GM18517 (cell line): ENCODE measurements around the gene AP1S2.
A peak's percentile ranks its signal among the peaks of the same experiment; 100 is the strongest.

ENCODE experiments used
- ATAC-seq: cut with Tn5 transposase; IDR thresholded peaks from one replicate; pipeline ENCODE4 v1.9.1; 2021; ENCODE audit warnings: mild to moderate bottlenecking, moderate library complexity; ENCODE audit not compliant: unreplicated experiment

AP1S2 gene

DNA sequence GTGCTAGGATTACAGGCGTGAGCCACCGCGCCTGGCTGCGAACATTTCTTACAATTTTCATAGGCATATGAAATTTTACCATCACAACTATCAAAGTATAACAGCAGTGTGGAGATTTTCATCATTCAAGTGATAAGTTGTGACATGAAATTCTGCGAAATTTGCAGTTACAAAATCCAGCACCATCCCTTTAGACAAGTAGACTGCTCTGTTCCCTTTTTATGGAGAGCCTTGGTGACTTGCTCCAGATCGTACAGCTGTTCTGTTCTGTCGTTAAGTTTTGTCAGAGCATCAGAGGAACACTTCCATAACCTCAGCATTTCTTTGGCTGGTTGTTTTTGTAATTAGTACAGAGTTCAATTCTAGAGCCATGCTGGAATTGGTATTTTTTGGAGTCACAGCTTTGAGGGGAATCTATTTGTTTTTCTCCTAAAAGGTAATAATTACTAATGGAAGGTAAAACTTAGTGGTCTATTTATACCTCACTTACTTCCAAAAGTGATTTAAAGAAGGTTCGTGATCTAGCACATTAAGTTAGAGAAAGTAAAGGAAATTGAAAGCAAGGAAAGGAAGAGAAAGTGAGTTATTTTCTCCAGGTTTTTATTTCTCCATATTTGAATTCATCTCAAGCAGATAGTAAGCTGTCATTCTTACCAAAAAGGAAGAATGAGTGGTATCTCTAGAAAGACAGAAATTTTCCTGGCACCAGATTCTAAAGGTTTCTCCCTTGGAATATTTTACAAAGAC, 42.2 kb downstream of the AP1S2 start:
- no peak for ATAC-seq

GRCh38 chrX:15808254-15808653, 46.4 kb downstream of the AP1S2 start:
- no peak for ATAC-seq

GRCh38 chrX:15804563-15804962, 50.0 kb downstream of the AP1S2 start:
- no peak for ATAC-seq

DNA sequence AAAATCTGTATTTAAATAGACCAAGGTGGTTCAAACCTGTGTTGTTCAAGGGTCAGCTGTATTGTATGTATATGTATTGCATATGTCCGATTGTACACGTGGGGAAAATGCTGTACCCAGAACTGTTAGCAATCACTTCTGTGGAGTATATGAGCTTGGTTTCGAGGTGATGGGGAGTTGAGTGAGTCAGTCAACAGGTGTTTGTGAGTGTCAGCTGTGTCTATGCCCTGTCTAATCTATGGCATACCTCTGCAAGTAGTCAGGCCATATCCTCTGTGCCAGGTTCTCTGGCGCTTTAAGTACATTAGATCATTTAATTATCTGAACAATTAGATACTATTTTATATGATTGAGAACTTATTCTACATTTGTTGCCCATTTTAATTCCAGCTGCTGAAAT, 56.9 kb downstream of the AP1S2 start:
- no peak for ATAC-seq

DNA sequence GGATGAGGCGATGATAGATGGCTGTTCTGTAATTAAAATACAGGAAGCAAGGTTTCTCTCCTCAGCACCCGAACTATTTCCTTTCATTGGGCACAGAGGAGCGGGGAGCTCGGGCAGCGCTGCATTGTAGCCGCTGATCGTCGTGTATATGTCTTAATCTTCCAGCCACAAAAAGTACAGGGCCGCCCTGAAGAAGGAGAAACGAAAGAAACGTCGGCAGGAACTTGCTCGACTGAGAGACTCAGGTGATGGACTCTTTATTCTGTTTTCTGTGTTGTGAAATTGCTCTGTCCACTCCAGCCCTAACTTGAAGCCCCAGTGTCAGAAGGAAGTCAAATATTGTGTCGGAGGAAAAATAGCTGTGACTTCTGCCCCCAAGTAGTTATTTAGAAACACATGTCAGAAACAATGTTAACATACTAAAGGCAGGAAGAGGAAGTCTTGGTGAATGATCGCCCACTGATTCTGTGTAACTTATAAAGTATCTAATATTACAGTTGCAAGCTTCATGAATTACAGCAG, 63.8 kb downstream of the AP1S2 start:
- peak; percentile 13 for ATAC-seq

DNA sequence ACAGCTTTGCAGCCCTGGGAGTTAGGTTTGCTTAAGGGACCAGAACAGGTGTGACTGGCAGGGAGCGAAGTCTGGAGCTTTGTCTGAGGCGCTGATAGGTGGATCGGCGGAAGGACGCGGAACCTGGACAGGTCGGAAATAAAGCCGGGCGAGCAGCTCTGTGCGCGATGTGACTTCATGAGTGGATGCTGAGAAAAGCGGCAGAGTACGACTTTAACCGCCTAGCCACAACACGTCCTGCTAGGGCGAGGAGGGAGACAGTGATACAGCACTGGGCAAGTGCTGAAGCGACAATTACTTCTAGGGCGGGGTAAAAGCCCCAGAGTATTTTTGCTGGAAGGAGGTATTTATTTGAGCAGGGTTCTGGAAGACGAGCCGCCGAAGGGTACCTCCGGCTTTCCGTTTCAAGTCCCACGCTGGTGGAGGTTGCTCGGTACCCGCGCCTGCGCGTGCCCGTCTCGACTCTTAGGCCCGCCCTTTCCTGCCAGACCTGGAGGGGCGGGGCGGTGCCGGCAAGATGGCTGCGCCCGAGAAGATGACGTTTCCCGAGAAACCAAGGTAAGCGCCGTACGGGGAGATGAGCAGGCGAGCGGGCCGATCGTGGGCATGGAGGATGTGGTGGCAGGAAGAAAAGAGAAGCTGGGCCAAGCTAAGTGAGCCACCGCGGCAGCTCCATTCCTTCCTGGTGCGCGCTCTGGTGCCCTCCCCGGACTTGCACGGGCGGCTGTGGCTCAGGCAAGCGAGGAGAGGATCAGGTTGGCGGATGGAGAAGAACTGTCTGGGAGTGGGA, 64.4 kb downstream of the AP1S2 start, which contains the start of gene ZRSR2:
ZRSR2 (plus strand) TSS at position 506 of the 790 bp plus-strand sequence; CDS start at position 518, 12 bp downstream.
- peak; percentile 91 for ATAC-seq

DNA sequence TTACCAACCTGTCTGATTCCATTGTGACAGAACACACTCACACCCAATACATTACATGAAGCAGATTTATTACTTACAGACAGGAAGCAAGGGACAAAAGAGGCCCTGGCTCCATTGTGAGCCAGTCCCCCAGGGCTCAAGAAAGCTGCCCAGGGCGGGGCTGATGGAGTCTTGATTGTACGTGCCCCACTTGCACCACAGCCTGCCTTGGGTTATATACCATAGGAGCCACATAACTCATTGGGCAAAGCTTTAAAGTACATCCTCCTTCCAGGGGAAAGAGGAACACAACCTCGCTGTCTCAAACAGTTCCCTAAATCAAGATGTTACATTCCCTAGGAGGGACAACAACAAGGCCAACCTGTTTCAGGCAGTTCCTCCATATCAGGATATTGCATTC, 67.7 kb downstream of the AP1S2 start:
- no peak for ATAC-seq

DNA sequence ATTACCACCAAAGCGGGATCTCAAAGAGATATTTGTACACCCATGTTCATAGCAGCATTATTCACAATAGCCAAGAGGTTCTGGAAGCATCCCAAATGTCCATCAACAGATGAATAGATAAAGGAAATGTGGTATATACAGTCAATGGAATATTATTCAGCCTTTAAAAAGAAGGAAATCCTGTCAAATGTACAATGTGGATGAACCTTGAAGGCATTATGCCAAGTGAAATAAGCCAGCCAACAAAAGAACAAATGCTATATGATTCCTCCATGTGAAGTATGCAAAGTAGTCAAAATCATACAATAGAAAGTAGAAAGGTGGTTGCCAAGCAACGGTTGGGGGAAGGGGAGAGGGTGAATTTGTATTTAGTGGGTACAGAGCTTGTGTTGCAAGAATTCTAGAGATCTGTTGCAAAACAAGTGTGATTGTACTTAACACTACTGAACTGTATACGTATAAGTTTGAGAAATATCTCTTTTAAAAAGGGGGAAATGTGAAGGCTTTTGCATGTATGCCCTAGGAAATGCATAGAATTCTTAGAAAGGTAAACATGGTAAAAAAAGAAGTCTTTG, 69.3 kb downstream of the AP1S2 start:
- ATAC-seq, result no peak

- ATAC-seq, result peak; percentile 85
Measured at GRCh38 chrX:15781961-15782699, 72.5 kb downstream of the AP1S2 start.
